ENCODE results near the gene SLC38A4. TPM values are rescaled to one million over a fixed set of nuclear protein-coding genes. Genes with fewer than 3 reads are reported as not detected.

The SLC38A4 gene
- total RNA-seq, 1 experiment from 2014 or later = not detected

DNA sequence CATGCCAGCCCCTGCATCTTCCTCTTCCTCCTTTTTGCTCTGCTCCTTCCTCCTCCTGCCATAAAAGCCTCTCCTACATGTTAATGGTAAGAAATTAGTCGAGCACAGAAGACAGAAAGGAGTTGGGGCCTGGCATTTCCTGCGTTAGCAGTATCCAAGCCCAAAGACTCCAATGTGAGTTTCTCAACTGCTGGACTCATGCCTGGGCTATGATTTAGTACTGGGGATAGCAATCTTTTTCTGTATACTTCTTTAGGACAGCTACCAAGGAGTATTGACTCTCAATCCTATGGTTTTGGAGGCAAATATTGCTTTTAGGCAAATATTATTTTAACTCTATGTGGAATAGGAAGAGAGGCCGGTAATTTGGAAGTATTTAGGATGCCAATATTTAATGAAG is 18.0 kb upstream of the SLC38A4 start:
- POLR2A ChIA-PET = no interaction called here
- intact Hi-C loops (cut with micrococcal nuclease) = no loop called here

DNA sequence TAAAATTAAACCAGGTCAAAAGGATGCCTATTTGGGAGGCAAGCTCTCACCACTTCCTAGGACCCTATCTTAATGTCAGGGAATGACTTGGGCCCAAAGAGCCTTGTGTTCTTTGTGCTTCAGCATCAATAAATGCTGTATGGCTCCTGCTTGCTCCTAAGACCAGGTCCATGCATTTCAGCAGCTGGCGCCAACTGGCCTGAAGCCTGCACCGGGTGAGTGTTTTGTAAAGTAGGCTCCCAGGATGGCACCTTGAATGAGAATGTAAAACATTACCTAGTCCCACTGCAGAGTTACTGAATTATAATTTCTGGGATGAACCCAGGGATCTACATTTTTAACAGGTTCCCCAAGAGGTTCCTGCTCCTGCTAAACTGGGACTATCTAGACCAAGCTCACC is 16.1 kb upstream of the SLC38A4 start:
- no peak overlapping the region for H2AFZ ChIP-seq (ENCODE audit: low read depth, low read length, poor library complexity, severe bottlenecking)
- no peak overlapping the region for H3K4me2 ChIP-seq (ENCODE audit: low read length)
- no peak for ATAC-seq
- no peaks in the 10 kb centered on the region for H3K9me2 ChIP-seq (ENCODE audit: insufficient read depth)
- TF ChIP-seq, protein P1, sequence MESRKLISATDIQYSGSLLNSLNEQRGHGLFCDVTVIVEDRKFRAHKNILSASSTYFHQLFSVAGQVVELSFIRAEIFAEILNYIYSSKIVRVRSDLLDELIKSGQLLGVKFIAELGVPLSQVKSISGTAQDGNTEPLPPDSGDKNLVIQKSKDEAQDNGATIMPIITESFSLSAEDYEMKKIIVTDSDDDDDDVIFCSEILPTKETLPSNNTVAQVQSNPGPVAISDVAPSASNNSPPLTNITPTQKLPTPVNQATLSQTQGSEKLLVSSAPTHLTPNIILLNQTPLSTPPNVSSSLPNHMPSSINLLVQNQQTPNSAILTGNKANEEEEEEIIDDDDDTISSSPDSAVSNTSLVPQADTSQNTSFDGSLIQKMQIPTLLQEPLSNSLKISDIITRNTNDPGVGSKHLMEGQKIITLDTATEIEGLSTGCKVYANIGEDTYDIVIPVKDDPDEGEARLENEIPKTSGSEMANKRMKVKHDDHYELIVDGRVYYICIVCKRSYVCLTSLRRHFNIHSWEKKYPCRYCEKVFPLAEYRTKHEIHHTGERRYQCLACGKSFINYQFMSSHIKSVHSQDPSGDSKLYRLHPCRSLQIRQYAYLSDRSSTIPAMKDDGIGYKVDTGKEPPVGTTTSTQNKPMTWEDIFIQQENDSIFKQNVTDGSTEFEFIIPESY (IDR thresholded peaks at IDR 0.05; ENCODE audit: extremely low read depth, insufficient replicate concordance, low read length) = no peak
- TF ChIP-seq CEBPB (IDR thresholded peaks at IDR 0.05; ENCODE audit: low read depth) (no peak), YY1 (IDR thresholded peaks at IDR 0.05; ENCODE audit: extremely low read depth, insufficient replicate concordance, low read depth, low read length) (no peak), EGR1 (IDR thresholded peaks at IDR 0.05; ENCODE audit: low read depth) (no peak), SIN3A (IDR thresholded peaks at IDR 0.05; ENCODE audit: low read depth) (no peak), SRF (IDR thresholded peaks at IDR 0.05; ENCODE audit: low read depth) (no peak), SP1 (IDR thresholded peaks at IDR 0.05; ENCODE audit: low read depth) (no peak), EZH2phosphoT487 (IDR thresholded peaks at IDR 0.05; ENCODE audit: borderline replicate concordance) (no peak), ZNF274 (IDR thresholded peaks at IDR 0.05; ENCODE audit: low read depth, low read length) (no peak), CBX3 (IDR thresholded peaks at IDR 0.05; ENCODE audit: low read depth) (no peak), TCF7L2 (IDR thresholded peaks at IDR 0.05; ENCODE audit: borderline replicate concordance, extremely low read depth, insufficient read depth, insufficient read length) (no peak), JUND (IDR thresholded peaks at IDR 0.05) (no peak), RAD21 (IDR thresholded peaks at IDR 0.05; ENCODE audit: low read depth) (no peak), POLR2A (IDR thresholded peaks at IDR 0.05; ENCODE audit: borderline replicate concordance, extremely low read depth, insufficient read depth, insufficient read length) (no peak), ELF1 (IDR thresholded peaks at IDR 0.05; ENCODE audit: borderline replicate concordance, low read depth) (no peak), ZFX (IDR thresholded peaks at IDR 0.05) (no peak)
- TF ChIP-seq, protein P2, sequence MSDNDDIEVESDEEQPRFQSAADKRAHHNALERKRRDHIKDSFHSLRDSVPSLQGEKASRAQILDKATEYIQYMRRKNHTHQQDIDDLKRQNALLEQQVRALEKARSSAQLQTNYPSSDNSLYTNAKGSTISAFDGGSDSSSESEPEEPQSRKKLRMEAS (IDR thresholded peaks at IDR 0.05) = no peak
- ChIA-PET RAD21 (ENCODE audit: low non-redundant PET in 1 of 2, low total read pairs in 2 of 2, uncharacterized antibody in 2 of 2, unreplicated experiment in 2 of 2) (no interaction called here), CTCF (no interaction called here), POLR2A (no interaction called here)
- no peaks in the 10 kb centered on the region for H3K79me2 ChIP-seq (ENCODE audit: insufficient read depth, low read length)
- H3K36me3 ChIP-seq (ENCODE audit: control insufficient read depth in 1 of 2, insufficient read depth in 2 of 2, low read length in 2 of 2) = no peaks in the 10 kb centered on the region
- no peak for DNase-seq (ENCODE audit: low read depth, low spot score)
- H3K4me1 ChIP-seq (ENCODE audit: control insufficient read depth in 1 of 2, insufficient read depth in 2 of 2, low read length in 2 of 2) = no peaks in the 10 kb centered on the region
- H3K4me3 ChIP-seq (replicated peaks in 1 of 2; ENCODE audit: low read depth in 1 of 2, low read length in 2 of 2) = no peak overlapping the region
- H4K20me1 ChIP-seq (ENCODE audit: insufficient read depth) = no peaks in the 10 kb centered on the region
- H3K27ac ChIP-seq (ENCODE audit: low read depth, low read length) = no peak overlapping the region
- BruUV-seq (replicated peaks) = no TSS peak
- H3K27me3 ChIP-seq (ENCODE audit: insufficient read depth, low read length) = no peaks in the 10 kb centered on the region
- intact Hi-C loops (cut with micrococcal nuclease) = no loop called here
- no peak overlapping the region for H3K9ac ChIP-seq (ENCODE audit: low read length)
- H3K9me3 ChIP-seq (ENCODE audit: control insufficient read depth in 1 of 2, insufficient read depth in 1 of 2, low read depth in 1 of 2, low read length in 2 of 2) = no peaks in the 10 kb centered on the region

More for the DNA sequence above, 18.0 kb upstream of the SLC38A4 start:
- Histone ChIP-seq H3K36me3 (ENCODE audit: control insufficient read depth in 1 of 2, insufficient read depth in 2 of 2, low read length in 2 of 2) (no peaks in the 10 kb centered on the region), H3K4me2 (ENCODE audit: low read length) (no peak overlapping the region), H2AFZ (ENCODE audit: low read depth, low read length, poor library complexity, severe bottlenecking) (no peak overlapping the region), H3K9me3 (ENCODE audit: control insufficient read depth in 1 of 2, insufficient read depth in 1 of 2, low read depth in 1 of 2, low read length in 2 of 2) (no peaks in the 10 kb centered on the region), H3K9ac (ENCODE audit: low read length) (no peak overlapping the region), H3K4me1 (ENCODE audit: control insufficient read depth in 1 of 2, insufficient read depth in 2 of 2, low read length in 2 of 2) (no peaks in the 10 kb centered on the region), H3K9me2 (ENCODE audit: insufficient read depth) (no peaks in the 10 kb centered on the region), H3K79me2 (ENCODE audit: insufficient read depth, low read length) (no peaks in the 10 kb centered on the region), H3K27ac (ENCODE audit: low read depth, low read length) (no peak overlapping the region), H3K27me3 (ENCODE audit: insufficient read depth, low read length) (no peaks in the 10 kb centered on the region), H4K20me1 (ENCODE audit: insufficient read depth) (no peaks in the 10 kb centered on the region), H3K4me3 (replicated peaks in 1 of 2; ENCODE audit: low read depth in 1 of 2, low read length in 2 of 2) (no peak overlapping the region)
- ChIA-PET CTCF (no interaction called here), RAD21 (ENCODE audit: low non-redundant PET in 1 of 2, low total read pairs in 2 of 2, uncharacterized antibody in 2 of 2, unreplicated experiment in 2 of 2) (no interaction called here)
- no peak for TF ChIP-seq POLR2AphosphoS5 (IDR thresholded peaks at IDR 0.05; ENCODE audit: low read depth, low read length)
- ATAC-seq (no peak), DNase-seq (ENCODE audit: low read depth, low spot score) (no peak)
- BruUV-seq (replicated peaks) = no TSS peak

All from HCT116 (cell line).